ENCODE data around the gene ARHGAP26. TPM values are rescaled to one million over a fixed set of nuclear protein-coding genes. Genes with fewer than 3 reads are reported as not detected.

ARHGAP26 gene
- total and polyA plus RNA-seq, 4 donors, result 1.8 to 16.7 (median 4.1) TPM

GRCh38 chr5:142829801-142830220, 59.6 kb downstream of the ARHGAP26 start:
- WGBS, result 76% methylated on average over 2 of the region's 2 CpGs
- no peaks in the 10 kb centered on the region for H3K36me3 ChIP-seq (ENCODE audit: control insufficient read depth in 4 of 4, insufficient read depth in 3 of 4, low read depth in 1 of 4, low read length in 3 of 4)

More at GRCh38 chr5:142829801-142830220, 59.6 kb downstream of the ARHGAP26 start:
- Histone ChIP-seq H3K27me3 (ENCODE audit: control insufficient read depth in 4 of 4, insufficient read depth in 4 of 4, low read length in 3 of 4) (no peaks in the 10 kb centered on the region), H3K4me3 (ENCODE audit: low read depth in 1 of 3, low read length in 3 of 3) (no peak overlapping the region), H3K4me1 (ENCODE audit: control insufficient read depth in 4 of 4, insufficient read depth in 4 of 4, low read length in 3 of 4) (peaks cover 0 to 3% (median 1%) of the 10 kb centered on the region in 4 donors), H3K27ac (ENCODE audit: low read depth in 1 of 2, low read length in 2 of 2) (no peak overlapping the region), H3K9me3 (ENCODE audit: control insufficient read depth in 4 of 4, low read length in 3 of 4) (no peaks in the 10 kb centered on the region), H3K9ac (ENCODE audit: low read depth in 1 of 2, low read length in 2 of 2) (no peak overlapping the region)
- TF ChIP-seq MAX (IDR thresholded peaks at IDR 0.05) (no peak), FOXA1 (IDR thresholded peaks at IDR 0.05) (no peak), HNF4A (conservative IDR thresholded peaks at IDR 0.05) (no peak), HNF4G (IDR thresholded peaks at IDR 0.05) (no peak), ZBTB33 (IDR thresholded peaks at IDR 0.05) (no peak), CTCF (IDR thresholded peaks at IDR 0.05; ENCODE audit: low read depth, low read length, missing input control) (no peak), REST (IDR thresholded peaks at IDR 0.05) (no peak), JUND (IDR thresholded peaks at IDR 0.05) (no peak), TAF1 (conservative IDR thresholded peaks at IDR 0.05) (no peak), ATF3 (IDR thresholded peaks at IDR 0.05) (no peak), EGR1 (IDR thresholded peaks at IDR 0.05; ENCODE audit: low read depth in 2 of 2) (no peak), RAD21 (IDR thresholded peaks at IDR 0.05) (no peak), FOXA2 (IDR thresholded peaks at IDR 0.05) (no peak), RXRA (IDR thresholded peaks at IDR 0.05) (no peak), SP1 (IDR thresholded peaks at IDR 0.05) (no peak), NR2F2 (IDR thresholded peaks at IDR 0.05) (no peak), GABPA (IDR thresholded peaks at IDR 0.05 in 1 of 2, conservative IDR thresholded peaks at IDR 0.05 in 1 of 2) (no peak)
- no peak for DNase-seq (ENCODE audit: low spot score)

Data from liver (tissue), 9 donors.